ENCODE results near the gene FGD5.

FGD5 gene

GRCh38 chr3:14947886-14948608 lies 129.3 kb downstream of the FGD5 start:
- no peak overlapping the region for H3K27ac ChIP-seq (ENCODE audit: low read length)
- peaks cover 5% of the 10 kb centered on the region; the same call in 1 of the 2 replicates for H3K36me3 ChIP-seq (ENCODE audit: control insufficient read depth, insufficient read depth, low read length)
- H3K27me3 ChIP-seq (ENCODE audit: control insufficient read depth, insufficient read depth, low read length): no peaks in the 10 kb centered on the region
- peaks cover 2% of the 10 kb centered on the region; the same call in 1 of the 2 replicates for H3K4me1 ChIP-seq (ENCODE audit: control insufficient read depth, insufficient read depth, low read length)
- no CpG with 5 or more reads among the region's 79 CpGs for WGBS (ENCODE audit: insufficient coverage, insufficient read length)
- no peaks in the 10 kb centered on the region for H3K9me3 ChIP-seq (ENCODE audit: control insufficient read depth, insufficient read depth, low read length)
- peak overlapping the region; percentile 55 for H3K4me3 ChIP-seq (ENCODE audit: low read length)
- peak; percentile 82 for DNase-seq (ENCODE audit: low read depth, low spot score)

- peaks cover 2% of the 10 kb centered on the region; the same call in 1 of the 2 replicates for H3K4me1 ChIP-seq (ENCODE audit: control insufficient read depth, insufficient read depth, low read length)
Observed at GRCh38 chr3:14948609-14949038, 129.9 kb downstream of the FGD5 start.

GRCh38 chr3:14949126-14949525 lies 130.4 kb downstream of the FGD5 start:
- Histone ChIP-seq H3K27ac (ENCODE audit: low read length) (no peak overlapping the region), H3K9me3 (ENCODE audit: control insufficient read depth, insufficient read depth, low read length) (no peaks in the 10 kb centered on the region), H3K36me3 (ENCODE audit: control insufficient read depth, insufficient read depth, low read length) (peaks cover 5% of the 10 kb centered on the region; the same call in 1 of the 2 replicates), H3K27me3 (ENCODE audit: control insufficient read depth, insufficient read depth, low read length) (no peaks in the 10 kb centered on the region), H3K4me1 (ENCODE audit: control insufficient read depth, insufficient read depth, low read length) (peaks cover 2% of the 10 kb centered on the region; the same call in 1 of the 2 replicates), H3K4me3 (ENCODE audit: low read length) (peak overlapping the region; percentile 83; the same call in 1 of the 2 replicates)
- no CpG with 5 or more reads among the region's 5 CpGs for WGBS (ENCODE audit: insufficient coverage, insufficient read length)
- no peak for DNase-seq (ENCODE audit: low read depth, low spot score)

More at GRCh38 chr3:14948609-14949038, 129.9 kb downstream of the FGD5 start:
- no peak for DNase-seq (ENCODE audit: low read depth, low spot score)
- peak overlapping the region; percentile 83; the same call in 1 of the 2 replicates for H3K4me3 ChIP-seq (ENCODE audit: low read length)
- no peak overlapping the region for H3K27ac ChIP-seq (ENCODE audit: low read length)
- no peaks in the 10 kb centered on the region for H3K9me3 ChIP-seq (ENCODE audit: control insufficient read depth, insufficient read depth, low read length)
- no CpG with 5 or more reads among the region's 26 CpGs for WGBS (ENCODE audit: insufficient coverage, insufficient read length)
- peaks cover 5% of the 10 kb centered on the region; the same call in 1 of the 2 replicates for H3K36me3 ChIP-seq (ENCODE audit: control insufficient read depth, insufficient read depth, low read length)
- H3K27me3 ChIP-seq (ENCODE audit: control insufficient read depth, insufficient read depth, low read length): no peaks in the 10 kb centered on the region

- H3K9me3 ChIP-seq (ENCODE audit: control insufficient read depth, insufficient read depth, low read length): no peaks in the 10 kb centered on the region
- H3K27me3 ChIP-seq (ENCODE audit: control insufficient read depth, insufficient read depth, low read length): no peaks in the 10 kb centered on the region
- peaks cover 2% of the 10 kb centered on the region; the same call in 1 of the 2 replicates for H3K36me3 ChIP-seq (ENCODE audit: control insufficient read depth, insufficient read depth, low read length)
- no peak overlapping the region for H3K4me3 ChIP-seq (ENCODE audit: low read length)
- no CpG with 5 or more reads among the region's 2 CpGs for WGBS (ENCODE audit: insufficient coverage, insufficient read length)
- no peak for DNase-seq (ENCODE audit: low read depth, low spot score)
- no peak overlapping the region for H3K27ac ChIP-seq (ENCODE audit: low read length)
- peaks cover 2% of the 10 kb centered on the region; the same call in 1 of the 2 replicates for H3K4me1 ChIP-seq (ENCODE audit: control insufficient read depth, insufficient read depth, low read length)
Observed at GRCh38 chr3:14950274-14950673, 131.5 kb downstream of the FGD5 start.

- Histone ChIP-seq H3K27me3 (ENCODE audit: control insufficient read depth, insufficient read depth, low read length) (no peaks in the 10 kb centered on the region), H3K9me3 (ENCODE audit: control insufficient read depth, insufficient read depth, low read length) (no peaks in the 10 kb centered on the region), H3K4me1 (ENCODE audit: control insufficient read depth, insufficient read depth, low read length) (no peaks in the 10 kb centered on the region), H3K4me3 (ENCODE audit: low read length) (no peak overlapping the region), H3K27ac (ENCODE audit: low read length) (no peak overlapping the region), H3K36me3 (ENCODE audit: control insufficient read depth, insufficient read depth, low read length) (no peaks in the 10 kb centered on the region)
- no CpG with 5 or more reads among the region's 1 CpG for WGBS (ENCODE audit: insufficient coverage, insufficient read length)
- no peak for DNase-seq (ENCODE audit: low read depth, low spot score)
Observed at GRCh38 chr3:14957153-14957552, 138.4 kb downstream of the FGD5 start.

- Histone ChIP-seq H3K36me3 (ENCODE audit: control insufficient read depth, insufficient read depth, low read length) (no peaks in the 10 kb centered on the region), H3K4me3 (ENCODE audit: low read length) (no peak overlapping the region), H3K4me1 (ENCODE audit: control insufficient read depth, insufficient read depth, low read length) (no peaks in the 10 kb centered on the region), H3K27ac (ENCODE audit: low read length) (no peak overlapping the region), H3K27me3 (ENCODE audit: control insufficient read depth, insufficient read depth, low read length) (no peaks in the 10 kb centered on the region), H3K9me3 (ENCODE audit: control insufficient read depth, insufficient read depth, low read length) (no peaks in the 10 kb centered on the region)
- no peak for DNase-seq (ENCODE audit: low read depth, low spot score)
- no CpG with 5 or more reads among the region's 1 CpG for WGBS (ENCODE audit: insufficient coverage, insufficient read length)
Observed at GRCh38 chr3:14957925-14958324, 139.2 kb downstream of the FGD5 start.

- Histone ChIP-seq H3K4me3 (ENCODE audit: low read length) (no peak overlapping the region), H3K9me3 (ENCODE audit: control insufficient read depth, insufficient read depth, low read length) (no peaks in the 10 kb centered on the region)
Observed at GRCh38 chr3:14959359-14959943, 140.7 kb downstream of the FGD5 start.

GRCh38 chr3:14962762-14963161 lies 144.0 kb downstream of the FGD5 start:
- no peak for DNase-seq (ENCODE audit: low read depth, low spot score)
- Histone ChIP-seq H3K4me1 (ENCODE audit: control insufficient read depth, insufficient read depth, low read length) (no peaks in the 10 kb centered on the region), H3K27ac (ENCODE audit: low read length) (no peak overlapping the region), H3K4me3 (ENCODE audit: low read length) (no peak overlapping the region), H3K9me3 (ENCODE audit: control insufficient read depth, insufficient read depth, low read length) (no peaks in the 10 kb centered on the region), H3K36me3 (ENCODE audit: control insufficient read depth, insufficient read depth, low read length) (no peaks in the 10 kb centered on the region), H3K27me3 (ENCODE audit: control insufficient read depth, insufficient read depth, low read length) (no peaks in the 10 kb centered on the region)
- no CpG with 5 or more reads among the region's 5 CpGs for WGBS (ENCODE audit: insufficient coverage, insufficient read length)

More at GRCh38 chr3:14959359-14959943, 140.7 kb downstream of the FGD5 start:
- no peak overlapping the region for H3K27ac ChIP-seq (ENCODE audit: low read length)
- no peaks in the 10 kb centered on the region for H3K36me3 ChIP-seq (ENCODE audit: control insufficient read depth, insufficient read depth, low read length)
- no CpG with 5 or more reads among the region's 2 CpGs for WGBS (ENCODE audit: insufficient coverage, insufficient read length)
- no peaks in the 10 kb centered on the region for H3K27me3 ChIP-seq (ENCODE audit: control insufficient read depth, insufficient read depth, low read length)
- H3K4me1 ChIP-seq (ENCODE audit: control insufficient read depth, insufficient read depth, low read length): no peaks in the 10 kb centered on the region
- no peak for DNase-seq (ENCODE audit: low read depth, low spot score)

- no peaks in the 10 kb centered on the region for H3K4me1 ChIP-seq (ENCODE audit: control insufficient read depth, insufficient read depth, low read length)
- H3K27me3 ChIP-seq (ENCODE audit: control insufficient read depth, insufficient read depth, low read length): no peaks in the 10 kb centered on the region
- no peak for DNase-seq (ENCODE audit: low read depth, low spot score)
- WGBS (ENCODE audit: insufficient coverage, insufficient read length): no CpG with 5 or more reads among the region's 1 CpG
- H3K9me3 ChIP-seq (ENCODE audit: control insufficient read depth, insufficient read depth, low read length): no peaks in the 10 kb centered on the region
- no peak overlapping the region for H3K27ac ChIP-seq (ENCODE audit: low read length)
- H3K4me3 ChIP-seq (ENCODE audit: low read length): no peak overlapping the region
- no peaks in the 10 kb centered on the region for H3K36me3 ChIP-seq (ENCODE audit: control insufficient read depth, insufficient read depth, low read length)
Observed at GRCh38 chr3:14967285-14967684, 148.5 kb downstream of the FGD5 start.

- H3K36me3 ChIP-seq (ENCODE audit: control insufficient read depth, insufficient read depth, low read length): no peaks in the 10 kb centered on the region
- no peaks in the 10 kb centered on the region for H3K9me3 ChIP-seq (ENCODE audit: control insufficient read depth, insufficient read depth, low read length)
- DNase-seq (ENCODE audit: low read depth, low spot score): no peak
- H3K4me1 ChIP-seq (ENCODE audit: control insufficient read depth, insufficient read depth, low read length): no peaks in the 10 kb centered on the region
- no peaks in the 10 kb centered on the region for H3K27me3 ChIP-seq (ENCODE audit: control insufficient read depth, insufficient read depth, low read length)
- no peak overlapping the region for H3K27ac ChIP-seq (ENCODE audit: low read length)
- no peak overlapping the region for H3K4me3 ChIP-seq (ENCODE audit: low read length)
- no CpG with 5 or more reads among the region's 1 CpG for WGBS (ENCODE audit: insufficient coverage, insufficient read length)
Observed at GRCh38 chr3:14969671-14970070, 150.9 kb downstream of the FGD5 start.
